Neural cell (in vitro differentiated cells): ENCODE results near the gene DGKA. TPM values are rescaled to one million over a fixed set of nuclear protein-coding genes. Genes with fewer than 3 reads are reported as not detected.

Experiments used
- H2AFZ ChIP-seq: fragments of 200-600, 300-800 bp; sonication (generic), shearing (Covaris generic); 2 replicates; pipeline ENCODE4 v1.6.0; 2014; ENCODE audit warnings: low read depth, mild to moderate bottlenecking, antibody characterized with exemption, low read length, moderate library complexity
- H3F3A ChIP-seq: fragments of 200-600 bp; shearing (Covaris generic); 2 replicates; pipeline ENCODE4 v1.6.1; 2016; ENCODE audit warnings: mild to moderate bottlenecking, moderate library complexity, mixed read lengths, antibody characterized with exemption, low read length; ENCODE audit not compliant: insufficient read depth, poor library complexity, severe bottlenecking
- H3K27ac ChIP-seq: fragments of 200-600, 300-800 bp; sonication (generic), shearing (Covaris generic); 2 replicates; pipeline ENCODE4 v1.5.1; 2014; ENCODE audit warnings: mild to moderate bottlenecking, low read length, moderate library complexity
- H3K27me3 ChIP-seq: fragments of 300-800, 200-600 bp; sonication (generic), shearing (Covaris generic); 2 replicates; pipeline ENCODE4 v1.6.0; 2014; ENCODE audit warnings: mild to moderate bottlenecking, low read depth, low read length, moderate library complexity; ENCODE audit not compliant: insufficient read depth
- H3K36me3 ChIP-seq: fragments of 300-800, 200-600 bp; sonication (generic), shearing (Covaris generic); 2 replicates; pipeline ENCODE4 v1.5.1; 2014; ENCODE audit warnings: mild to moderate bottlenecking, antibody characterized with exemption, low read length, moderate library complexity; ENCODE audit not compliant: insufficient read depth
- H3K4me2 ChIP-seq: fragments of 300-800, 200-600 bp; sonication (generic), shearing (Covaris generic); 2 replicates; pipeline ENCODE4 v1.6.0; 2014; ENCODE audit warnings: mild to moderate bottlenecking, low read length
- H3K4me3 ChIP-seq: fragments of 300-800, 200-600 bp; sonication (generic), shearing (Covaris generic); 2 replicates; pipeline ENCODE4 v1.5.1; 2014; ENCODE audit warnings: mild to moderate bottlenecking, low read length, moderate library complexity
- H3K79me2 ChIP-seq: fragments of 200-600 bp; shearing (Covaris generic); replicated peaks from 2 replicates; pipeline ENCODE4 v1.6.0; 2014; ENCODE audit warnings: mild to moderate bottlenecking, low read length, moderate library complexity; ENCODE audit not compliant: insufficient read depth
- H3K9ac ChIP-seq: fragments of 300-800, 200-600 bp; sonication (generic), shearing (Covaris generic); 2 replicates; pipeline ENCODE4 v1.6.1; 2016; ENCODE audit warnings: mild to moderate bottlenecking, low read length, mixed read lengths
- H3K9me2 ChIP-seq: fragments of 200-600 bp; shearing (Covaris generic); 2 replicates; pipeline ENCODE4 v1.6.1; 2016; ENCODE audit warnings: mild to moderate bottlenecking, low read length, mixed read lengths; ENCODE audit not compliant: insufficient read depth
- H3K9me3 ChIP-seq: fragments of 200-600, 300-800 bp; sonication (generic), shearing (Covaris generic); 2 replicates; pipeline ENCODE4 v1.6.1; 2016; ENCODE audit warnings: mild to moderate bottlenecking, mixed run types, low read length, moderate library complexity, mixed read lengths
- H4K20me1 ChIP-seq: fragments of 200-600 bp; shearing (Covaris generic); 2 replicates; pipeline ENCODE4 v1.6.1; 2016; ENCODE audit warnings: mild to moderate bottlenecking, mixed run types; ENCODE audit not compliant: insufficient read depth
- EP300 ChIP-seq: fragments of 450-650 bp; conservative IDR thresholded peaks from 2 replicates; pipeline ENCODE4 v1.6.1; 2014; ENCODE audit warnings: antibody characterized with exemption, mild to moderate bottlenecking, moderate library complexity; ENCODE audit not compliant: poor library complexity, severe bottlenecking
- EZH2 ChIP-seq: fragments of 200-600, 300-800 bp; shearing (Covaris generic), sonication (generic); IDR thresholded peaks from 2 replicates; pipeline ENCODE4 v1.6.1; 2014; ENCODE audit warnings: antibody characterized with exemption, low read length, borderline replicate concordance, mild to moderate bottlenecking; ENCODE audit not compliant: insufficient read depth, poor library complexity, severe bottlenecking
- MXI1 ChIP-seq: fragments of 450-650 bp; conservative IDR thresholded peaks from 2 replicates; pipeline ENCODE4 v1.6.1; 2014; ENCODE audit warnings: antibody characterized with exemption, mild to moderate bottlenecking; ENCODE audit not compliant: poor library complexity, severe bottlenecking
- POLR2AphosphoS5 ChIP-seq: IDR thresholded peaks from 2 replicates; pipeline ENCODE4 v1.6.1; 2012
- RAD21 ChIP-seq: fragments of 450-650 bp; conservative IDR thresholded peaks from 2 replicates; pipeline ENCODE4 v1.6.1; 2014; ENCODE audit warnings: antibody characterized with exemption, mild to moderate bottlenecking, moderate library complexity
- SMC3 ChIP-seq: fragments of 450-650 bp; conservative IDR thresholded peaks from 2 replicates; pipeline ENCODE4 v1.6.1; 2014; ENCODE audit warnings: antibody characterized with exemption, mild to moderate bottlenecking, moderate library complexity; ENCODE audit not compliant: poor library complexity
- TAF1 ChIP-seq: IDR thresholded peaks from 2 replicates; pipeline ENCODE4 v1.6.1; 2012; ENCODE audit warnings: low read depth
- polyA plus RNA-seq: library from polyadenylated mRNA; depleted of rRNA; stranded (reverse); fragments of >200 nt; gene quantifications from 2 replicates; pipeline ENCODE4 v1.2.3, GENCODE V29; 2014
- TF ChIP-seq, protein P1 (sequence below): fragments of 450-650 bp; IDR thresholded peaks from 2 replicates; pipeline ENCODE4 v1.5.1; 2014; ENCODE audit warnings: antibody characterized with exemption, mild to moderate bottlenecking, moderate library complexity; ENCODE audit not compliant: poor library complexity, severe bottlenecking
- TF ChIP-seq, protein P2 (sequence below): IDR thresholded peaks from 2 replicates; pipeline ENCODE4 v1.6.1; 2012; ENCODE audit warnings: borderline replicate concordance

DGKA gene
- polyA plus RNA-seq, 1 donor from 2014 or later, result 1.1 TPM

DNA sequence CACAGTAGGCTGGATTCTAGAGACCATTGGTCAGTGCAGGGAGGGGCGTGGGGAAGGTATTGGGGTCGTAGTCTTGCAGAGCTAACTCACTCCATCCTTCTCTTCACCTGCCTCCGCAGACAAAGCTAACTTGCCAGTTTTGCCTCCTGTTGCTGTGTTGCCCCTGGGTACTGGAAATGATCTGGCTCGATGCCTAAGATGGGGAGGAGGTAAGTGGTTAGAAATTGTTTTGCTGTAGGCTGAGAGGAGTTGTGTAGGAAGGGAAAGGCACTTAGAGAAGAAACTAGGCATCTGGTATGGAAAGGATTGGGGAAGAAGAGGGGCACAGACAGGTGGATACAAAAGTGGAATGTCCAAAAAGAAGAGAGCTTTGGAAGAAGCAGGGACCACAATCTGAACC lies 11.1 kb downstream of the DGKA start:
- H3F3A ChIP-seq, result no peaks in the 10 kb centered on the region
- H3K27ac ChIP-seq, result no peak overlapping the region
- TF ChIP-seq EP300 (no peak), TAF1 (no peak), RAD21 (no peak), EZH2 (no peak), POLR2AphosphoS5 (no peak), MXI1 (no peak), SMC3 (no peak)
- TF ChIP-seq, protein P1, sequence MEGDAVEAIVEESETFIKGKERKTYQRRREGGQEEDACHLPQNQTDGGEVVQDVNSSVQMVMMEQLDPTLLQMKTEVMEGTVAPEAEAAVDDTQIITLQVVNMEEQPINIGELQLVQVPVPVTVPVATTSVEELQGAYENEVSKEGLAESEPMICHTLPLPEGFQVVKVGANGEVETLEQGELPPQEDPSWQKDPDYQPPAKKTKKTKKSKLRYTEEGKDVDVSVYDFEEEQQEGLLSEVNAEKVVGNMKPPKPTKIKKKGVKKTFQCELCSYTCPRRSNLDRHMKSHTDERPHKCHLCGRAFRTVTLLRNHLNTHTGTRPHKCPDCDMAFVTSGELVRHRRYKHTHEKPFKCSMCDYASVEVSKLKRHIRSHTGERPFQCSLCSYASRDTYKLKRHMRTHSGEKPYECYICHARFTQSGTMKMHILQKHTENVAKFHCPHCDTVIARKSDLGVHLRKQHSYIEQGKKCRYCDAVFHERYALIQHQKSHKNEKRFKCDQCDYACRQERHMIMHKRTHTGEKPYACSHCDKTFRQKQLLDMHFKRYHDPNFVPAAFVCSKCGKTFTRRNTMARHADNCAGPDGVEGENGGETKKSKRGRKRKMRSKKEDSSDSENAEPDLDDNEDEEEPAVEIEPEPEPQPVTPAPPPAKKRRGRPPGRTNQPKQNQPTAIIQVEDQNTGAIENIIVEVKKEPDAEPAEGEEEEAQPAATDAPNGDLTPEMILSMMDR, result no peak
- TF ChIP-seq, protein P2, sequence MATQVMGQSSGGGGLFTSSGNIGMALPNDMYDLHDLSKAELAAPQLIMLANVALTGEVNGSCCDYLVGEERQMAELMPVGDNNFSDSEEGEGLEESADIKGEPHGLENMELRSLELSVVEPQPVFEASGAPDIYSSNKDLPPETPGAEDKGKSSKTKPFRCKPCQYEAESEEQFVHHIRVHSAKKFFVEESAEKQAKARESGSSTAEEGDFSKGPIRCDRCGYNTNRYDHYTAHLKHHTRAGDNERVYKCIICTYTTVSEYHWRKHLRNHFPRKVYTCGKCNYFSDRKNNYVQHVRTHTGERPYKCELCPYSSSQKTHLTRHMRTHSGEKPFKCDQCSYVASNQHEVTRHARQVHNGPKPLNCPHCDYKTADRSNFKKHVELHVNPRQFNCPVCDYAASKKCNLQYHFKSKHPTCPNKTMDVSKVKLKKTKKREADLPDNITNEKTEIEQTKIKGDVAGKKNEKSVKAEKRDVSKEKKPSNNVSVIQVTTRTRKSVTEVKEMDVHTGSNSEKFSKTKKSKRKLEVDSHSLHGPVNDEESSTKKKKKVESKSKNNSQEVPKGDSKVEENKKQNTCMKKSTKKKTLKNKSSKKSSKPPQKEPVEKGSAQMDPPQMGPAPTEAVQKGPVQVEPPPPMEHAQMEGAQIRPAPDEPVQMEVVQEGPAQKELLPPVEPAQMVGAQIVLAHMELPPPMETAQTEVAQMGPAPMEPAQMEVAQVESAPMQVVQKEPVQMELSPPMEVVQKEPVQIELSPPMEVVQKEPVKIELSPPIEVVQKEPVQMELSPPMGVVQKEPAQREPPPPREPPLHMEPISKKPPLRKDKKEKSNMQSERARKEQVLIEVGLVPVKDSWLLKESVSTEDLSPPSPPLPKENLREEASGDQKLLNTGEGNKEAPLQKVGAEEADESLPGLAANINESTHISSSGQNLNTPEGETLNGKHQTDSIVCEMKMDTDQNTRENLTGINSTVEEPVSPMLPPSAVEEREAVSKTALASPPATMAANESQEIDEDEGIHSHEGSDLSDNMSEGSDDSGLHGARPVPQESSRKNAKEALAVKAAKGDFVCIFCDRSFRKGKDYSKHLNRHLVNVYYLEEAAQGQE, result no peak

DNA sequence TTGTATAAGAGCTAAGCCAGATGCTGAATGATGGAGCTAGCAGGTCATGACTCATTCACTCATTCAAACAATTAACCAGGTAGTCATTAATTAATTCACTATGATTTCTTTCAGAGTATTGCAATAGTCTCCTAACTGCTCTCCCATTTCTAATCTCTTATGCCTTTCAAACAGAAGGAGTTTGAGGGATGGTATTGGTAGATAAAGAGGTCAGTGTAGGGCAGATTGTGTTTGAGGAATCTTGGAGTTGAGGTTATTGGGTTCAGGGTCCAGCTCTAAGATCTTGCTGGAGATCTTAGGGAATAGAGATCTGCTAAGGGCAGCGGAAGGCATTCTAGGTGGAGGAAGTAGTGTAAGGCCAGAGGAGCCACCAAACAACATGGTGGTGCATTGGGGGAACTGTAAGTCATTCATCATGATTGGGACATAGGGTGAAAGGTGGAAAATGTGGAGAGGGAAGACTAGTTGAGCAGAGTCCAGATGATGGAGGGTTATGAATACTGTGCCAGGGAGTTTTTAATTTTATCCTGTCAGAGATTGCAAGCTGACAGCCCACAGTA lies 11.7 kb downstream of the DGKA start:
- no peaks in the 10 kb centered on the region for H3K27me3 ChIP-seq
- no peak overlapping the region for H3K4me3 ChIP-seq
- H3K9ac ChIP-seq, result no peak overlapping the region
- no peaks in the 10 kb centered on the region for H3K9me2 ChIP-seq
- no peaks in the 10 kb centered on the region for H3K79me2 ChIP-seq
- no peaks in the 10 kb centered on the region for H4K20me1 ChIP-seq
- H3K9me3 ChIP-seq, result no peaks in the 10 kb centered on the region
- H3K4me2 ChIP-seq, result no peak overlapping the region
- H3K27ac ChIP-seq, result no peak overlapping the region
- H2AFZ ChIP-seq, result no peak overlapping the region
- TF ChIP-seq SMC3 (no peak), EZH2 (no peak), POLR2AphosphoS5 (no peak), MXI1 (no peak), EP300 (no peak), TAF1 (no peak), RAD21 (no peak)
- TF ChIP-seq, protein P1, result no peak
- TF ChIP-seq, protein P2, result no peak
- no peaks in the 10 kb centered on the region for H3F3A ChIP-seq
- H3K36me3 ChIP-seq, result no peaks in the 10 kb centered on the region

More for the DNA sequence above, 11.1 kb downstream of the DGKA start:
- Histone ChIP-seq H3K9me2 (no peaks in the 10 kb centered on the region), H3K9ac (no peak overlapping the region), H4K20me1 (no peaks in the 10 kb centered on the region), H3K79me2 (no peaks in the 10 kb centered on the region), H3K9me3 (no peaks in the 10 kb centered on the region), H2AFZ (no peak overlapping the region), H3K27me3 (no peaks in the 10 kb centered on the region), H3K4me3 (no peak overlapping the region), H3K4me2 (no peak overlapping the region), H3K36me3 (no peaks in the 10 kb centered on the region)
